Measurements from ENCODE around the gene PALM. TPM values are rescaled to one million over a fixed set of nuclear protein-coding genes. Genes with fewer than 3 reads are reported as not detected.

The PALM gene
- polyA plus RNA-seq, 1 donor (not counting 4 experiments of a cell fraction or from before 2014, with no cell fraction given) = not detected

DNA sequence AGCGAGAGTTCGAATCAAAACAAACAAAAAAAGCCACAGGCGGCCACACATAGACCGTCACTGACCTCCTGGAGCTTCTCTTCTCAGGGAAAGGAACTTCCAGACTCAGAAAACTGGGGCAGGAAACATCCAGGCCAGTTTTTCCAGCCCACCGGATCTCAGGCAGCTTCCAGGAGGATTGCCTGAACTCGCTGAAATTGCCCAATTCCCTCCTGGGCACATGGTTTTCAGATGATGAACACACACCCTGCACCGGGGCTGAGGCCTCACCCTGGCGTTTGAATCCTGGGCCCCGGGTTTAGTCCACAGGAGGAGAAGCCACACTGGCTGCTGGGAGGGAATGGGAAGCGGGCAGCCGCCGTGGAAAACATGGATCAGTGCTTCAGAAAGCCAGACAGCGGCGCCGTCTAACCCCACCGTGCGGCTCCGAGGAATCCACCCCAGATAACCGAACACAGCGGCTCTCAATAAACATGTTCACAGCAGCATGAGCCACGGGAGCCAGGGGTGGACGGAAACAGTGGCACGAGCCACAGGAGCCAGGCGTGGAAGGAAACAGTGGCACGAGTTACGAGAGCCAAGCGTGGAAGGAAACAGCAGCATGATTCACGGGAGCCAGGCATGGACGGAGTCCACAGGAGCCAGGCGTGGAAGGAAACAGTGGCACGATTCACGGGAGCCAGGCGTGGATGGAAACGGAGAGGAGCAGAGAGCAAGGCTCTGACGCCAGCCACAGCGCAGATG lies 70.3 kb downstream of the PALM start:
- no peaks in the 10 kb centered on the region for H3K9me1 ChIP-seq (ENCODE audit: control insufficient read depth, extremely low read depth, insufficient read depth, low read length)
- no peak for TF ChIP-seq EZH2 (IDR thresholded peaks at IDR 0.05; ENCODE audit: low read length)
- TF ChIP-seq, protein P1, sequence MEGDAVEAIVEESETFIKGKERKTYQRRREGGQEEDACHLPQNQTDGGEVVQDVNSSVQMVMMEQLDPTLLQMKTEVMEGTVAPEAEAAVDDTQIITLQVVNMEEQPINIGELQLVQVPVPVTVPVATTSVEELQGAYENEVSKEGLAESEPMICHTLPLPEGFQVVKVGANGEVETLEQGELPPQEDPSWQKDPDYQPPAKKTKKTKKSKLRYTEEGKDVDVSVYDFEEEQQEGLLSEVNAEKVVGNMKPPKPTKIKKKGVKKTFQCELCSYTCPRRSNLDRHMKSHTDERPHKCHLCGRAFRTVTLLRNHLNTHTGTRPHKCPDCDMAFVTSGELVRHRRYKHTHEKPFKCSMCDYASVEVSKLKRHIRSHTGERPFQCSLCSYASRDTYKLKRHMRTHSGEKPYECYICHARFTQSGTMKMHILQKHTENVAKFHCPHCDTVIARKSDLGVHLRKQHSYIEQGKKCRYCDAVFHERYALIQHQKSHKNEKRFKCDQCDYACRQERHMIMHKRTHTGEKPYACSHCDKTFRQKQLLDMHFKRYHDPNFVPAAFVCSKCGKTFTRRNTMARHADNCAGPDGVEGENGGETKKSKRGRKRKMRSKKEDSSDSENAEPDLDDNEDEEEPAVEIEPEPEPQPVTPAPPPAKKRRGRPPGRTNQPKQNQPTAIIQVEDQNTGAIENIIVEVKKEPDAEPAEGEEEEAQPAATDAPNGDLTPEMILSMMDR (optimal IDR thresholded peaks at IDR 0.05 in 1 of 3, IDR thresholded peaks at IDR 0.05 in 1 of 3, conservative IDR thresholded peaks at IDR 0.05 in 1 of 3; ENCODE audit: extremely low read depth in 1 of 3, insufficient read depth in 2 of 3, low read length in 3 of 3) = no peak
- H2AFZ ChIP-seq (ENCODE audit: control insufficient read depth, low read length) = peak overlapping the region; percentile 89
- H3K36me3 ChIP-seq (ENCODE audit: control insufficient read depth in 2 of 2, extremely low read depth in 1 of 2, insufficient read depth in 2 of 2, low read length in 2 of 2) = no peaks in the 10 kb centered on the region
- dilution Hi-C loops (cut with MboI; ENCODE audit: extremely low pct_ligation_motif_present, low sequenced_read_pairs) = no loop called here
- peak; percentile 78 for DNase-seq (ENCODE audit: low read depth, low spot score)
- no peaks in the 10 kb centered on the region for H3K27me3 ChIP-seq (ENCODE audit: control insufficient read depth, extremely low read depth, insufficient read depth, low read length)
- FAIRE-seq = peak; percentile 96
- H3K27ac ChIP-seq (ENCODE audit: control insufficient read depth, insufficient read depth, low read length) = peak overlapping the region; percentile 78
- peaks cover 3% of the 10 kb centered on the region for H3K79me2 ChIP-seq (ENCODE audit: control insufficient read depth, insufficient read depth, low read length)
- H3K4me1 ChIP-seq (ENCODE audit: control insufficient read depth, extremely low read depth, insufficient read depth, low read length) = peaks cover 22% of the 10 kb centered on the region
- H3K9me3 ChIP-seq (ENCODE audit: control insufficient read depth, low read depth, low read length) = no peaks in the 10 kb centered on the region
- H3K4me2 ChIP-seq (ENCODE audit: control insufficient read depth, extremely low read depth, insufficient read depth, low read depth, low read length) = peak overlapping the region; percentile 3
- peak overlapping the region; percentile 66 for H3K9ac ChIP-seq (ENCODE audit: control insufficient read depth, extremely low read depth, insufficient read depth, low read length)
- H3K4me3 ChIP-seq (ENCODE audit: control insufficient read depth in 2 of 3, extremely low read depth in 1 of 3, insufficient read depth in 2 of 3, low read depth in 1 of 3, low read length in 3 of 3) = no peak overlapping the region
- H4K20me1 ChIP-seq (ENCODE audit: control insufficient read depth, extremely low read depth, insufficient read depth, low read length) = no peaks in the 10 kb centered on the region

DNA sequence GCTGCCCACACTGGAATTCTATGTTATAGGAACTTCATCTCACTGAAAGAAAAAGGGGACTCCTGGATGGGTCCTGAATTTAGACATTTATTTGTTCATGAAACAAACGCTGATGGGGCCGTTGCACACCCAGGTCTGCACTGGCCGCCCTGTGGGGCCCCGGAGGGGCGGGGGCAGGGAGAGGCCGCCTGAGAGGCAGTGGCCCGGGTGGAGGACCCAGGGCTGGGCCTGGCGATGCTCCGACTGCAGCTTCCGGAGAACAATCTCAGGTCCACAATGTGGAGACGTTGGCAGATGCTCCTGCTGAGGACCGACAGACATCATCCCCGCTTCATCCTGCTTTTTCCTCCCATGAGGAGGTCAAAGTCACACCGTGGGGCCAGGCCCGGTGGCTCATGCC lies 72.2 kb downstream of the PALM start:
- dilution Hi-C loops (cut with MboI; ENCODE audit: extremely low pct_ligation_motif_present, low sequenced_read_pairs) = no loop called here
- H3K9me3 ChIP-seq (ENCODE audit: control insufficient read depth, low read depth, low read length) = no peaks in the 10 kb centered on the region
- no peak overlapping the region for H3K9ac ChIP-seq (ENCODE audit: control insufficient read depth, extremely low read depth, insufficient read depth, low read length)
- TF ChIP-seq, protein P1 (optimal IDR thresholded peaks at IDR 0.05 in 1 of 3, IDR thresholded peaks at IDR 0.05 in 1 of 3, conservative IDR thresholded peaks at IDR 0.05 in 1 of 3; ENCODE audit: extremely low read depth in 1 of 3, insufficient read depth in 2 of 3, low read length in 3 of 3) = no peak
- TF ChIP-seq EZH2 (IDR thresholded peaks at IDR 0.05; ENCODE audit: low read length) = no peak
- no peaks in the 10 kb centered on the region for H3K9me1 ChIP-seq (ENCODE audit: control insufficient read depth, extremely low read depth, insufficient read depth, low read length)
- peaks cover 22% of the 10 kb centered on the region for H3K4me1 ChIP-seq (ENCODE audit: control insufficient read depth, extremely low read depth, insufficient read depth, low read length)
- H4K20me1 ChIP-seq (ENCODE audit: control insufficient read depth, extremely low read depth, insufficient read depth, low read length) = no peaks in the 10 kb centered on the region
- no peak for FAIRE-seq
- no peak overlapping the region for H2AFZ ChIP-seq (ENCODE audit: control insufficient read depth, low read length)
- no peak overlapping the region for H3K4me2 ChIP-seq (ENCODE audit: control insufficient read depth, extremely low read depth, insufficient read depth, low read depth, low read length)
- peaks cover 8% of the 10 kb centered on the region for H3K79me2 ChIP-seq (ENCODE audit: control insufficient read depth, insufficient read depth, low read length)
- H3K27me3 ChIP-seq (ENCODE audit: control insufficient read depth, extremely low read depth, insufficient read depth, low read length) = no peaks in the 10 kb centered on the region
- no peak for DNase-seq (ENCODE audit: low read depth, low spot score)
- H3K36me3 ChIP-seq (ENCODE audit: control insufficient read depth in 2 of 2, extremely low read depth in 1 of 2, insufficient read depth in 2 of 2, low read length in 2 of 2) = no peaks in the 10 kb centered on the region
- H3K27ac ChIP-seq (ENCODE audit: control insufficient read depth, insufficient read depth, low read length) = no peak overlapping the region
- no peak overlapping the region for H3K4me3 ChIP-seq (ENCODE audit: control insufficient read depth in 2 of 3, extremely low read depth in 1 of 3, insufficient read depth in 2 of 3, low read depth in 1 of 3, low read length in 3 of 3)
